Measurements from ENCODE around the gene HSD17B12. TPM values are rescaled to one million over a fixed set of nuclear protein-coding genes. Genes with fewer than 3 reads are reported as not detected.
"Not testable (repeated sequence)": the region's sequence is repeated elsewhere in the genome, so short reads cannot be mapped to it uniquely, and the experiment has no call there.

The HSD17B12 gene
- total and polyA plus RNA-seq, 9 donors, result 27.2 to 46.7 (median 31.6) TPM

- no CpG with 5 or more reads among the region's 2 CpGs for WGBS (ENCODE audit: insufficient coverage)
- no peaks in the 10 kb centered on the region for H3K27me3 ChIP-seq (ENCODE audit: control insufficient read depth, insufficient read depth, low read length)
- no peak overlapping the region for H3K4me3 ChIP-seq (ENCODE audit: low read length)
- no peak for DNase-seq
- H3K9me3 ChIP-seq (replicated peaks; ENCODE audit: control insufficient read depth, low read depth, low read length), result no peaks in the 10 kb centered on the region
- H3K36me3 ChIP-seq (ENCODE audit: control insufficient read depth, insufficient read depth, low read length), result peaks cover 8% of the 10 kb centered on the region
- no peaks in the 10 kb centered on the region for H3K4me1 ChIP-seq (ENCODE audit: control insufficient read depth, insufficient read depth, low read length)
- no peak overlapping the region for H3K27ac ChIP-seq (ENCODE audit: low read length)
Observed at GRCh38 chr11:43760902-43761301, 80.4 kb downstream of the HSD17B12 start.

DNA sequence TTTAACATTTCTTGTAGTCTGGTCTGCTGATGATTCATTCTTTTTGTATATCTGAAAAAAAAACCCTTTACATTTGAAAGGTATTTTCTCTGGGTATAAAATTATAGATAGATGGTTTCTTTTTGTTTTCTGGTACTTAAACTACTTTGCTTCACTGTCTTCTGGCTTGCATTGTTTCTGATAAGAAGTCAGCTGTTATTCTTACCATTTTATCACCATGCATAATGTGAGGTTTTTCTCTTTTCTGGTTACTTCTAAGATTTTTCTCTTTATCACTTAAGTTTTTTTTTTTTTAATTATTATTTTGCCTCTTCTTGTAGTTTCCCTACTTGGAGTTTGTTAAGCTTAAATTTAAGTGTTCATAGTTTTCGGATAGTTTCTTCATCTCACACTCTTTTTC lies 84.7 kb downstream of the HSD17B12 start:
- Histone ChIP-seq H3K27me3 (ENCODE audit: control insufficient read depth, insufficient read depth, low read length) (no peaks in the 10 kb centered on the region), H3K36me3 (ENCODE audit: control insufficient read depth, insufficient read depth, low read length) (peaks cover 6% of the 10 kb centered on the region), H3K4me3 (ENCODE audit: low read length) (no peak overlapping the region), H3K4me1 (ENCODE audit: control insufficient read depth, insufficient read depth, low read length) (no peaks in the 10 kb centered on the region), H3K9me3 (replicated peaks; ENCODE audit: control insufficient read depth, low read depth, low read length) (no peaks in the 10 kb centered on the region), H3K27ac (ENCODE audit: low read length) (no peak overlapping the region)
- no CpG with 5 or more reads among the region's 1 CpG for WGBS (ENCODE audit: insufficient coverage)
- no peak for DNase-seq

DNA sequence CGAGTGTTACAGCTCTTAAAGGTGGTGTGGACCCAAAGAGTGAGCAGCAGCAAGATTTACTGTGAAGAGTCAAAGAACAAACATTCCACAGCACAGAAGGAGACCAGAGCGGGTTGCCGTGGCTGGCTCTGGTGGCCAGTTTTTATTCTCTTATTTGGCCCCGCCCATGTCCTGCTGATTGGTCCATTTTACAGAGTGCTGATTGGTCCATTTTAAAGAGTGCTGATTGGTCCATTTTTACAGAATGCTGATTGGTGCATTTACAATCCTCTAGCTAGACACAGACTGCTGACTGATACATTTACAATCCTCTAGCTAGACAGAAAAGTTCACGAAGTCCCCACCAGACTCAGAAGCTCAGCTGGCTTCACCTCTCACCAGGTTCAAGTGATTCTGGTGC lies 88.1 kb downstream of the HSD17B12 start:
- not testable (repeated sequence) for H3K9me3 ChIP-seq (replicated peaks; ENCODE audit: control insufficient read depth, low read depth, low read length); H3K27ac ChIP-seq (ENCODE audit: low read length); H3K36me3 ChIP-seq (ENCODE audit: control insufficient read depth, insufficient read depth, low read length); H3K4me3 ChIP-seq (ENCODE audit: low read length); H3K4me1 ChIP-seq (ENCODE audit: control insufficient read depth, insufficient read depth, low read length); H3K27me3 ChIP-seq (ENCODE audit: control insufficient read depth, insufficient read depth, low read length); DNase-seq
- WGBS (ENCODE audit: insufficient coverage), result 100% methylated on average over 2 of the region's 5 CpGs

GRCh38 chr11:43770173-43770572 lies 89.6 kb downstream of the HSD17B12 start:
- 100% methylated on average over 1 of the region's 3 CpGs for WGBS (ENCODE audit: insufficient coverage)
- DNase-seq, result no peak
- no peaks in the 10 kb centered on the region for H3K4me1 ChIP-seq (ENCODE audit: control insufficient read depth, insufficient read depth, low read length)
- H3K36me3 ChIP-seq (ENCODE audit: control insufficient read depth, insufficient read depth, low read length), result peaks cover 3% of the 10 kb centered on the region
- no peak overlapping the region for H3K4me3 ChIP-seq (ENCODE audit: low read length)
- H3K27ac ChIP-seq (ENCODE audit: low read length), result no peak overlapping the region
- H3K9me3 ChIP-seq (replicated peaks; ENCODE audit: control insufficient read depth, low read depth, low read length), result no peaks in the 10 kb centered on the region
- no peaks in the 10 kb centered on the region for H3K27me3 ChIP-seq (ENCODE audit: control insufficient read depth, insufficient read depth, low read length)

- no peaks in the 10 kb centered on the region for H3K9me3 ChIP-seq (replicated peaks; ENCODE audit: control insufficient read depth, low read depth, low read length)
- 92% methylated on average over 2 of the region's 7 CpGs for WGBS (ENCODE audit: insufficient coverage)
- no peaks in the 10 kb centered on the region for H3K27me3 ChIP-seq (ENCODE audit: control insufficient read depth, insufficient read depth, low read length)
- H3K4me3 ChIP-seq (ENCODE audit: low read length), result no peak overlapping the region
- DNase-seq, result no peak
- H3K36me3 ChIP-seq (ENCODE audit: control insufficient read depth, insufficient read depth, low read length), result peaks cover 3% of the 10 kb centered on the region
- H3K27ac ChIP-seq (ENCODE audit: low read length), result no peak overlapping the region
- no peaks in the 10 kb centered on the region for H3K4me1 ChIP-seq (ENCODE audit: control insufficient read depth, insufficient read depth, low read length)
Observed at GRCh38 chr11:43772733-43773132, 92.2 kb downstream of the HSD17B12 start.

DNA sequence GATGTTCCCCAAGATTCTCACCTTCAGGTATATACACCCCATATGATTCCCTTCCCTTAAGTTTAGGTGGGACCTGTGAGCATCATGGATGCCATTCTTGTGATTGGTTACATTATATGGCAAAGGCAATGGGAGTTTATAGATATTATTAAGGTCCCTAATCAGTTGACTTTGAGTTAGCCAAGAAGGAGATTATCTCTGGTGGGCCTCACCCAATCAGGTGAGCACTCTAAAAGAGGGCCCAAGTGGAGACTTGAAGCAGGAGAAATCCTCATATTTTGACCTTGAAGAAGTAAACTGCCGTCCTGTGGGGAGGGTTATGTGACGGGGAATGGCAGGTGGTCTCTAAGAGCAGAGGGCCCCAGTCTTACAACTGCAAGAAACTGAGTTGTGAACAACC lies 94.2 kb downstream of the HSD17B12 start:
- 94% methylated on average over 2 of the region's 2 CpGs for WGBS (ENCODE audit: insufficient coverage)
- H3K4me3 ChIP-seq (ENCODE audit: low read length), result no peak overlapping the region
- no peak for DNase-seq

GRCh38 chr11:43779306-43779705 lies 98.8 kb downstream of the HSD17B12 start:
- H3K27ac ChIP-seq (ENCODE audit: low read length), result no peak overlapping the region
- no peaks in the 10 kb centered on the region for H3K4me1 ChIP-seq (ENCODE audit: control insufficient read depth, insufficient read depth, low read length)
- H3K27me3 ChIP-seq (ENCODE audit: control insufficient read depth, insufficient read depth, low read length), result no peaks in the 10 kb centered on the region
- H3K4me3 ChIP-seq (ENCODE audit: low read length), result no peak overlapping the region
- peaks cover 5% of the 10 kb centered on the region for H3K9me3 ChIP-seq (replicated peaks; ENCODE audit: control insufficient read depth, low read depth, low read length)
- DNase-seq, result no peak
- H3K36me3 ChIP-seq (ENCODE audit: control insufficient read depth, insufficient read depth, low read length), result no peaks in the 10 kb centered on the region
- WGBS (ENCODE audit: insufficient coverage), result 78% methylated on average over 1 of the region's 2 CpGs

More for the DNA sequence above, 94.2 kb downstream of the HSD17B12 start:
- Histone ChIP-seq H3K9me3 (replicated peaks; ENCODE audit: control insufficient read depth, low read depth, low read length) (no peaks in the 10 kb centered on the region), H3K27me3 (ENCODE audit: control insufficient read depth, insufficient read depth, low read length) (no peaks in the 10 kb centered on the region), H3K36me3 (ENCODE audit: control insufficient read depth, insufficient read depth, low read length) (no peaks in the 10 kb centered on the region), H3K4me1 (ENCODE audit: control insufficient read depth, insufficient read depth, low read length) (no peaks in the 10 kb centered on the region), H3K27ac (ENCODE audit: low read length) (no peak overlapping the region)

- Histone ChIP-seq H3K36me3 (ENCODE audit: control insufficient read depth, insufficient read depth, low read length) (no peaks in the 10 kb centered on the region), H3K4me1 (ENCODE audit: control insufficient read depth, insufficient read depth, low read length) (no peaks in the 10 kb centered on the region), H3K4me3 (ENCODE audit: low read length) (no peak overlapping the region), H3K9me3 (replicated peaks; ENCODE audit: control insufficient read depth, low read depth, low read length) (peaks cover 13% of the 10 kb centered on the region), H3K27me3 (ENCODE audit: control insufficient read depth, insufficient read depth, low read length) (no peaks in the 10 kb centered on the region), H3K27ac (ENCODE audit: low read length) (no peak overlapping the region)
- DNase-seq, result no peak
- WGBS (ENCODE audit: insufficient coverage), result no CpG with 5 or more reads among the region's 1 CpG
Observed at GRCh38 chr11:43784301-43784700, 103.8 kb downstream of the HSD17B12 start.

- peaks cover 13% of the 10 kb centered on the region for H3K9me3 ChIP-seq (replicated peaks; ENCODE audit: control insufficient read depth, low read depth, low read length)
- DNase-seq, result no peak
- no peaks in the 10 kb centered on the region for H3K36me3 ChIP-seq (ENCODE audit: control insufficient read depth, insufficient read depth, low read length)
- no peak overlapping the region for H3K4me3 ChIP-seq (ENCODE audit: low read length)
- no peaks in the 10 kb centered on the region for H3K27me3 ChIP-seq (ENCODE audit: control insufficient read depth, insufficient read depth, low read length)
- H3K27ac ChIP-seq (ENCODE audit: low read length), result no peak overlapping the region
- H3K4me1 ChIP-seq (ENCODE audit: control insufficient read depth, insufficient read depth, low read length), result no peaks in the 10 kb centered on the region
- WGBS (ENCODE audit: insufficient coverage), result no CpG with 5 or more reads among the region's 2 CpGs
Observed at GRCh38 chr11:43784866-43785265, 104.3 kb downstream of the HSD17B12 start.

DNA sequence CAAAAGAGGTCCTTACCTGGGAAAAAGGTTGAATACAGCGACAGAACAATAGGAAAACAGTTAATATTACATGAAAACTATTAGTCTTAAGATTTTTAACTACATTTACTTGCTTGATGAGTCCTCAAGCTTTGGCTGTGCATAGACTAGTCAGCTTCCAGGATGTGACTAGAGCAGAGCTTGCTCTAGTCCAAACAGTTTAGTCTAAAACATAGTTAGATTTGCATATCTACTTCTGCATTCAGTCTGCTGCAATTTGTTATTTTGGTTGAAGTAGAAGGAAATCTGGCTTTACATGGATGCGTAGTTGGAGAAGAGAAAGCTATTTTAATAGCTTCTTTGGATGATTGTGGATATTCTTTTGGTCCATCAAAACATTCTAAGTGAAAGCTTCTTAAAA lies 104.8 kb downstream of the HSD17B12 start:
- no peaks in the 10 kb centered on the region for H3K27me3 ChIP-seq (ENCODE audit: control insufficient read depth, insufficient read depth, low read length)
- no peak for DNase-seq
- no peaks in the 10 kb centered on the region for H3K36me3 ChIP-seq (ENCODE audit: control insufficient read depth, insufficient read depth, low read length)
- no peak overlapping the region for H3K27ac ChIP-seq (ENCODE audit: low read length)
- no peak overlapping the region for H3K4me3 ChIP-seq (ENCODE audit: low read length)
- no peaks in the 10 kb centered on the region for H3K4me1 ChIP-seq (ENCODE audit: control insufficient read depth, insufficient read depth, low read length)
- H3K9me3 ChIP-seq (replicated peaks; ENCODE audit: control insufficient read depth, low read depth, low read length), result peaks cover 13% of the 10 kb centered on the region
- 100% methylated on average over 1 of the region's 2 CpGs for WGBS (ENCODE audit: insufficient coverage)

DNA sequence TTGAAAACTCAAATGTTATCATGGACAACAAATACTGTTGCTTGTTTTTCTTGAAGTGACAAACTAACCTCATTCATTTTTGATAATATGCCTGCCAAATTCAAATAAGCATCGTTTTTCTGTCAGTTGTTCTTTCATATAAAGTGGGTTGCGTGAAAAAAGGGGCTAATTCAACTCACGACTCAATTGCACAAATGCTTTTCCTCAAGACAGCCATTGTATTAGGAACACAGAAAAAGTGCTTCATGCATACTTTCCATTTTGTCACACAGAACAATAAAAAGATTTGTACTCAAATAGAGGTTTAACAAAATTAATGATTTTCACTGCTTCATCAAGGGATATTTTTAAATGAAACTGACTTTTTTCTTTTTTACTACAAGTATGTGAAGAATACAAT lies 105.5 kb downstream of the HSD17B12 start:
- Histone ChIP-seq H3K27me3 (ENCODE audit: control insufficient read depth, insufficient read depth, low read length) (no peaks in the 10 kb centered on the region), H3K36me3 (ENCODE audit: control insufficient read depth, insufficient read depth, low read length) (no peaks in the 10 kb centered on the region), H3K4me1 (ENCODE audit: control insufficient read depth, insufficient read depth, low read length) (no peaks in the 10 kb centered on the region), H3K9me3 (replicated peaks; ENCODE audit: control insufficient read depth, low read depth, low read length) (peaks cover 13% of the 10 kb centered on the region), H3K4me3 (ENCODE audit: low read length) (no peak overlapping the region), H3K27ac (ENCODE audit: low read length) (no peak overlapping the region)
- WGBS (ENCODE audit: insufficient coverage), result no CpG with 5 or more reads among the region's 3 CpGs
- DNase-seq, result no peak
